HepG2 (cell line): Measurements from ENCODE around the gene KRT13.

Experiments used
- CBFB ChIP-seq: sonication (generic); formaldehyde crosslinking; IDR thresholded peaks from 2 replicates; pipeline ENCODE4 v1.4.0; 2020; ENCODE audit warnings: missing genetic modification reagents
- CTCF ChIP-seq: sonication (generic); formaldehyde crosslinking; IDR thresholded peaks from 2 replicates; pipeline ENCODE4 v1.5.0; 2020; ENCODE audit warnings: mild to moderate bottlenecking, missing genetic modification reagents, moderate library complexity
- DNMT3B ChIP-seq: conservative IDR thresholded peaks from 2 replicates; pipeline ENCODE4 v1.6.1; 2016; ENCODE audit warnings: missing biosample characterization, control low read depth
- EHMT2 ChIP-seq: fragments of 200-600 bp; sonication (generic); IDR thresholded peaks from 2 replicates; pipeline ENCODE4 v1.7.0; 2017; ENCODE audit warnings: antibody characterized with exemption, low read depth, low read length, borderline replicate concordance
- EP300 ChIP-seq, 3 experiments: sonication (generic) in 1 of 3; formaldehyde crosslinking in 1 of 3; IDR thresholded peaks; 2 replicates each; pipeline versions ENCODE4 v1.5.1 to v1.6.1; 2011 to 2020; ENCODE audit warnings: low read depth in 2 of 3, low read length in 2 of 3, borderline replicate concordance in 1 of 3, improper control_type of control experiment in 1 of 3, mild to moderate bottlenecking in 1 of 3, missing genetic modification reagents in 1 of 3, moderate library complexity in 1 of 3
- EZH2 ChIP-seq: conservative IDR thresholded peaks from 2 replicates; pipeline ENCODE4 v1.6.1; 2012; ENCODE audit warnings: mild to moderate bottlenecking, low read depth, low read length, moderate library complexity
- NFE2L2 ChIP-seq: fragments of 150-350 bp; IDR thresholded peaks from 2 replicates; pipeline ENCODE4 v1.6.1; 2014; ENCODE audit warnings: low read length
- PATZ1 ChIP-seq: sonication (generic); formaldehyde crosslinking; IDR thresholded peaks from 2 replicates; pipeline ENCODE4 v1.4.0; 2020; ENCODE audit warnings: missing genetic modification reagents
- POLR2AphosphoS5 ChIP-seq: IDR thresholded peaks from 2 replicates; pipeline ENCODE4 v1.6.1; 2012; ENCODE audit warnings: low read depth, low read length
- TBL1XR1 ChIP-seq: fragments of 150-350 bp; IDR thresholded peaks from 2 replicates; pipeline ENCODE4 v1.6.1; 2014; ENCODE audit warnings: borderline replicate concordance, low read length; ENCODE audit not compliant: partially characterized antibody
- ZNF574 ChIP-seq: sonication (generic); formaldehyde crosslinking; IDR thresholded peaks from 2 replicates; pipeline ENCODE4 v1.4.0; 2020; ENCODE audit warnings: missing genetic modification reagents
- TF ChIP-seq, protein P1 (sequence below): sonication (generic); formaldehyde crosslinking; conservative IDR thresholded peaks from 2 replicates; pipeline ENCODE4 v1.4.0; 2020; ENCODE audit warnings: missing genetic modification reagents
- TF ChIP-seq, protein P2 (sequence below): sonication (generic); formaldehyde crosslinking; conservative IDR thresholded peaks from 2 replicates; pipeline ENCODE4 v1.4.0; 2020; ENCODE audit warnings: mild to moderate bottlenecking, missing genetic modification reagents, moderate library complexity
- TF ChIP-seq, protein P3 (sequence below), 2 experiments: sonication (generic) in 1 of 2; formaldehyde crosslinking in 1 of 2; IDR thresholded peaks; 2 replicates each; pipeline versions ENCODE4 v1.5.1 to v1.6.1; 2011 to 2020; ENCODE audit warnings: borderline replicate concordance in 1 of 2, low read depth in 1 of 2, low read length in 1 of 2, mild to moderate bottlenecking in 1 of 2, missing genetic modification reagents in 1 of 2, moderate library complexity in 1 of 2

- TF ChIP-seq, protein P1, sequence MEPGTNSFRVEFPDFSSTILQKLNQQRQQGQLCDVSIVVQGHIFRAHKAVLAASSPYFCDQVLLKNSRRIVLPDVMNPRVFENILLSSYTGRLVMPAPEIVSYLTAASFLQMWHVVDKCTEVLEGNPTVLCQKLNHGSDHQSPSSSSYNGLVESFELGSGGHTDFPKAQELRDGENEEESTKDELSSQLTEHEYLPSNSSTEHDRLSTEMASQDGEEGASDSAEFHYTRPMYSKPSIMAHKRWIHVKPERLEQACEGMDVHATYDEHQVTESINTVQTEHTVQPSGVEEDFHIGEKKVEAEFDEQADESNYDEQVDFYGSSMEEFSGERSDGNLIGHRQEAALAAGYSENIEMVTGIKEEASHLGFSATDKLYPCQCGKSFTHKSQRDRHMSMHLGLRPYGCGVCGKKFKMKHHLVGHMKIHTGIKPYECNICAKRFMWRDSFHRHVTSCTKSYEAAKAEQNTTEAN (CRISPR knock-in tag) = no peak
- TF ChIP-seq, protein P2, sequence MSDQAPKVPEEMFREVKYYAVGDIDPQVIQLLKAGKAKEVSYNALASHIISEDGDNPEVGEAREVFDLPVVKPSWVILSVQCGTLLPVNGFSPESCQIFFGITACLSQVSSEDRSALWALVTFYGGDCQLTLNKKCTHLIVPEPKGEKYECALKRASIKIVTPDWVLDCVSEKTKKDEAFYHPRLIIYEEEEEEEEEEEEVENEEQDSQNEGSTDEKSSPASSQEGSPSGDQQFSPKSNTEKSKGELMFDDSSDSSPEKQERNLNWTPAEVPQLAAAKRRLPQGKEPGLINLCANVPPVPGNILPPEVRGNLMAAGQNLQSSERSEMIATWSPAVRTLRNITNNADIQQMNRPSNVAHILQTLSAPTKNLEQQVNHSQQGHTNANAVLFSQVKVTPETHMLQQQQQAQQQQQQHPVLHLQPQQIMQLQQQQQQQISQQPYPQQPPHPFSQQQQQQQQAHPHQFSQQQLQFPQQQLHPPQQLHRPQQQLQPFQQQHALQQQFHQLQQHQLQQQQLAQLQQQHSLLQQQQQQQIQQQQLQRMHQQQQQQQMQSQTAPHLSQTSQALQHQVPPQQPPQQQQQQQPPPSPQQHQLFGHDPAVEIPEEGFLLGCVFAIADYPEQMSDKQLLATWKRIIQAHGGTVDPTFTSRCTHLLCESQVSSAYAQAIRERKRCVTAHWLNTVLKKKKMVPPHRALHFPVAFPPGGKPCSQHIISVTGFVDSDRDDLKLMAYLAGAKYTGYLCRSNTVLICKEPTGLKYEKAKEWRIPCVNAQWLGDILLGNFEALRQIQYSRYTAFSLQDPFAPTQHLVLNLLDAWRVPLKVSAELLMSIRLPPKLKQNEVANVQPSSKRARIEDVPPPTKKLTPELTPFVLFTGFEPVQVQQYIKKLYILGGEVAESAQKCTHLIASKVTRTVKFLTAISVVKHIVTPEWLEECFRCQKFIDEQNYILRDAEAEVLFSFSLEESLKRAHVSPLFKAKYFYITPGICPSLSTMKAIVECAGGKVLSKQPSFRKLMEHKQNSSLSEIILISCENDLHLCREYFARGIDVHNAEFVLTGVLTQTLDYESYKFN (CRISPR knock-in tag) = no peak; the same call in 1 of the 2 replicates
- TF ChIP-seq EZH2 (no peak), CTCF (CRISPR knock-in tag) (no peak), PATZ1 (no peak), POLR2AphosphoS5 (no peak), DNMT3B (no peak; the same call in 1 of the 2 replicates), ZNF574 (no peak), CBFB (CRISPR knock-in tag) (no peak), NFE2L2 (no peak), TBL1XR1 (no peak), EP300 (IDR thresholded peaks at IDR 0.05; ENCODE audit: low read depth in 2 of 2, low read length in 2 of 2) (no peak), EP300 (CRISPR knock-in tag; IDR thresholded peaks at IDR 0.05; ENCODE audit: borderline replicate concordance) (no peak), EHMT2 (no peak)
- TF ChIP-seq, protein P3, sequence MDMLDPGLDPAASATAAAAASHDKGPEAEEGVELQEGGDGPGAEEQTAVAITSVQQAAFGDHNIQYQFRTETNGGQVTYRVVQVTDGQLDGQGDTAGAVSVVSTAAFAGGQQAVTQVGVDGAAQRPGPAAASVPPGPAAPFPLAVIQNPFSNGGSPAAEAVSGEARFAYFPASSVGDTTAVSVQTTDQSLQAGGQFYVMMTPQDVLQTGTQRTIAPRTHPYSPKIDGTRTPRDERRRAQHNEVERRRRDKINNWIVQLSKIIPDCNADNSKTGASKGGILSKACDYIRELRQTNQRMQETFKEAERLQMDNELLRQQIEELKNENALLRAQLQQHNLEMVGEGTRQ (IDR thresholded peaks at IDR 0.05; ENCODE audit: low read depth, low read length) = no peak
- TF ChIP-seq, protein P3 (CRISPR knock-in tag; IDR thresholded peaks at IDR 0.05; ENCODE audit: borderline replicate concordance) = no peak
These were observed 44.2 kb upstream of the KRT13 start for GRCh38 chr17:41549596-41550039.
